NT2/D1 (cell line): ENCODE results near the gene GJB1.

Experiments used
- DNase-seq: peaks from one replicate; pipeline ENCODE4 v3.0.0-alpha.2; 2011; ENCODE audit warnings: low read depth, low spot score
- H3K27me3 ChIP-seq: 2 replicates; pipeline ENCODE4 v1.6.0; 2011; ENCODE audit warnings: mild to moderate bottlenecking; ENCODE audit not compliant: insufficient read length, insufficient read depth
- H3K36me3 ChIP-seq: 2 replicates; pipeline ENCODE4 v1.6.1; 2011; ENCODE audit warnings: mild to moderate bottlenecking, low read length, mixed read lengths; ENCODE audit not compliant: insufficient read depth, insufficient read length
- H3K4me1 ChIP-seq: 2 replicates; pipeline ENCODE4 v1.5.1; 2011; ENCODE audit not compliant: insufficient read depth, insufficient read length
- H3K4me3 ChIP-seq: 2 replicates; pipeline ENCODE4 v1.5.1; 2011; ENCODE audit warnings: low read depth; ENCODE audit not compliant: insufficient read length
- H3K9ac ChIP-seq: 2 replicates; pipeline ENCODE4 v1.6.0; 2011; ENCODE audit warnings: low read depth; ENCODE audit not compliant: insufficient read length
- H3K9me3 ChIP-seq: 2 replicates; pipeline ENCODE4 v1.5.1; 2011; ENCODE audit warnings: mild to moderate bottlenecking, low read length; ENCODE audit not compliant: insufficient read depth
- SUZ12 ChIP-seq: IDR thresholded peaks from 2 replicates; pipeline ENCODE4 v1.6.1; 2011; ENCODE audit not compliant: insufficient read length, insufficient read depth; ENCODE audit errors: extremely low read depth
- YY1 ChIP-seq: IDR thresholded peaks from 2 replicates; pipeline ENCODE4 v1.6.1; 2011; ENCODE audit not compliant: insufficient read length, insufficient read depth
- ZNF274 ChIP-seq: IDR thresholded peaks from 2 replicates; pipeline ENCODE4 v1.6.1; 2011; ENCODE audit warnings: mild to moderate bottlenecking, low read depth, low read length

The GJB1 gene

GRCh38 chrX:71215338-71215912 lies 7.6 kb upstream of the GJB1 start:
- Histone ChIP-seq H3K4me3 (no peak overlapping the region), H3K36me3 (no peaks in the 10 kb centered on the region), H3K9ac (no peak overlapping the region), H3K4me1 (no peaks in the 10 kb centered on the region), H3K9me3 (no peaks in the 10 kb centered on the region), H3K27me3 (no peaks in the 10 kb centered on the region)
- TF ChIP-seq ZNF274: no peak
- no peak for TF ChIP-seq SUZ12
- DNase-seq: no peak

DNA sequence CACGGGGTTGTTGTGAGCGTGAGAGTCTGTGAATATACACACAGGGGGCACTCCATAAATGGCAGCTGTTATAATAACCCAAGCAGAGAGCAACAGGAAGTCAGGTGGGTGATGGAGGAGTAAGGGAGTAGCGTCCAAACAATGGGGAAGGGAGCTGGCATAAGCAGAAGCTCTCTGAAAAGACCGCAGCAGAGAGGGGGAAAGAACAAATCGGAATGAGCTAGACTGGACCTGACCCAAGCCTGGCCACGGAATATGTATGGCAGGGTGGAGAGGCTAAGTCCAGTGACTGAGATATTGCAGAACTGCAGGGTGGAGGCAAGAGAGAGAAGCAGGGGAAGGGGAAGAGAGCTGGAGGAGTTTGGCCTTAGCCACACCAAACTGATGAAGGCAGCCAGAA lies 6.5 kb upstream of the GJB1 start:
- Histone ChIP-seq H3K36me3 (no peaks in the 10 kb centered on the region), H3K27me3 (no peaks in the 10 kb centered on the region), H3K4me1 (no peaks in the 10 kb centered on the region), H3K4me3 (no peak overlapping the region), H3K9ac (no peak overlapping the region), H3K9me3 (no peaks in the 10 kb centered on the region)
- no peak for TF ChIP-seq SUZ12
- no peak for TF ChIP-seq ZNF274
- no peak for TF ChIP-seq YY1
- DNase-seq: no peak

DNA sequence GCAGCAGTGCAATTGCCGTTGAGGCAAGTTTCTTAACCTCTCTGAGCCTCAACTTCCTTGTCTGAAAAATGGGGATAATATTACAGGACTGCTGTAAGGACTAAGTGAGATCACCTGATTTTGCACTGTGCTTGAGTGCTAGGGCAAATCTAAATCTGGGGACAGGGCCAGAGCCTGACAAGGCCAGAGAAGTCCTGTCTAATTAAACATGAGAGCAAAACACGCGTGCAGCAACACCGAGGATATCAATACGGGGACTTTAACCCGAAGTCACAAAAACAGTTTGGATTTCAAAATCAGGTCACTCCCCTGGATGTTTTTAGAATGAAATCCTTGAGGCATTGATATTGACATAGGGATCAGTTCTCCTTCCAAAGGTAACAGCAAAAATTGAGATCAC lies 5.7 kb upstream of the GJB1 start:
- no peaks in the 10 kb centered on the region for H3K9me3 ChIP-seq
- no peak overlapping the region for H3K4me3 ChIP-seq
- TF ChIP-seq SUZ12: no peak
- no peaks in the 10 kb centered on the region for H3K36me3 ChIP-seq
- no peak overlapping the region for H3K9ac ChIP-seq
- DNase-seq: no peak
- H3K4me1 ChIP-seq: no peaks in the 10 kb centered on the region
- no peaks in the 10 kb centered on the region for H3K27me3 ChIP-seq

- DNase-seq: no peak
- Histone ChIP-seq H3K4me3 (no peak overlapping the region), H3K36me3 (no peaks in the 10 kb centered on the region), H3K4me1 (peaks cover 12% of the 10 kb centered on the region), H3K9me3 (no peaks in the 10 kb centered on the region), H3K9ac (no peak overlapping the region), H3K27me3 (no peaks in the 10 kb centered on the region)
- TF ChIP-seq YY1: no peak
- TF ChIP-seq ZNF274: no peak
- no peak for TF ChIP-seq SUZ12
Observed at GRCh38 chrX:71221145-71221544, 1.9 kb upstream of the GJB1 start.

DNA sequence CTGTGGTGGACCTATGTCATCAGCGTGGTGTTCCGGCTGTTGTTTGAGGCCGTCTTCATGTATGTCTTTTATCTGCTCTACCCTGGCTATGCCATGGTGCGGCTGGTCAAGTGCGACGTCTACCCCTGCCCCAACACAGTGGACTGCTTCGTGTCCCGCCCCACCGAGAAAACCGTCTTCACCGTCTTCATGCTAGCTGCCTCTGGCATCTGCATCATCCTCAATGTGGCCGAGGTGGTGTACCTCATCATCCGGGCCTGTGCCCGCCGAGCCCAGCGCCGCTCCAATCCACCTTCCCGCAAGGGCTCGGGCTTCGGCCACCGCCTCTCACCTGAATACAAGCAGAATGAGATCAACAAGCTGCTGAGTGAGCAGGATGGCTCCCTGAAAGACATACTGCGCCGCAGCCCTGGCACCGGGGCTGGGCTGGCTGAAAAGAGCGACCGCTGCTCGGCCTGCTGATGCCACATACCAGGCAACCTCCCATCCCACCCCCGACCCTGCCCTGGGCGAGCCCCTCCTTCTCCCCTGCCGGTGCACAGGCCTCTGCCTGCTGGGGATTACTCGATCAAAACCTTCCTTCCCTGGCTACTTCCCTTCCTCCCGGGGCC lies 1.2 kb downstream of the GJB1 start:
- Histone ChIP-seq H3K9me3 (no peaks in the 10 kb centered on the region), H3K9ac (no peak overlapping the region), H3K27me3 (no peaks in the 10 kb centered on the region), H3K4me1 (peaks cover 12% of the 10 kb centered on the region), H3K4me3 (no peak overlapping the region), H3K36me3 (no peaks in the 10 kb centered on the region)
- DNase-seq: no peak
- TF ChIP-seq SUZ12: no peak
- TF ChIP-seq YY1: no peak
- TF ChIP-seq ZNF274: no peak

DNA sequence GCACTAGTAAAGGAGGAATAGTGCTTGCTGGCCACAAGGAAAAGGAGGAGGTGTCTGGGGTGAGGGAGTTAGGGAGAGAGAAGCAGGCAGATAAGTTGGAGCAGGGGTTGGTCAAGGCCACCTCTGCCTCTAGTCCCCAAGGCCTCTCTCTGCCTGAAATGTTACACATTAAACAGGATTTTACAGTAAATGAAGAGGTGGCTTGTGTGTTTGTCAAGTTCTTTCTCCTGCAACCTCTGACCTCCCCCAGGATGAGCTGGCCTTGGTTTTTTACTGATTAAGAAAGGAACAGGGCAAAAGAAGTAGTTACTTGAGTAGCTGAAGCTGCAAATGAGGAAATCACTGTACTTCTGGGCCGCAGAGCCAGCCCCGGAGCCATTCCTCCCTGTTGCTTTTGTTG lies 2.0 kb downstream of the GJB1 start:
- no peaks in the 10 kb centered on the region for H3K27me3 ChIP-seq
- no peak for DNase-seq
- H3K9me3 ChIP-seq: no peaks in the 10 kb centered on the region
- H3K4me1 ChIP-seq: peaks cover 12% of the 10 kb centered on the region
- TF ChIP-seq YY1 (no peak), ZNF274 (no peak), SUZ12 (no peak)
- no peaks in the 10 kb centered on the region for H3K36me3 ChIP-seq
- H3K9ac ChIP-seq: no peak overlapping the region
- no peak overlapping the region for H3K4me3 ChIP-seq

GRCh38 chrX:71225676-71226075 lies 2.7 kb downstream of the GJB1 start:
- Histone ChIP-seq H3K9ac (no peak overlapping the region), H3K9me3 (no peaks in the 10 kb centered on the region), H3K4me3 (no peak overlapping the region), H3K27me3 (no peaks in the 10 kb centered on the region), H3K36me3 (no peaks in the 10 kb centered on the region), H3K4me1 (peaks cover 12% of the 10 kb centered on the region)
- no peak for TF ChIP-seq SUZ12
- TF ChIP-seq ZNF274: no peak
- no peak for TF ChIP-seq YY1
- no peak for DNase-seq
